Activated B cell treated with CpG ODN at 0.5 μM for 24 hours (primary cell): ENCODE results near the gene STPG3. TPM values are rescaled to one million over a fixed set of nuclear protein-coding genes. Genes with fewer than 3 reads are reported as not detected.

ENCODE experiments used
- ATAC-seq: fragments of 200-7000 bp; cut with Tn5 transposase; one replicate; pipeline ENCODE4 v1.10.0; 2021; ENCODE audit warnings: low read depth, mild to moderate bottlenecking, moderate library complexity
- CTCF ChIA-PET: fragments of 350-600 bp; sonication (Branson Sonifier 250); formaldehyde crosslinking; loops from one replicate; lab custom pipeline; 2021; ENCODE audit warnings: antibody characterized with exemption; lab: Charles Lee
- POLR2A ChIA-PET: fragments of 350-600 bp; sonication (Branson Sonifier 250); formaldehyde crosslinking; loops from one replicate; lab custom pipeline; 2021; ENCODE audit warnings: antibody characterized with exemption; lab: Charles Lee
- DNase-seq: peaks from one replicate; pipeline ENCODE4 v3.0.0; 2022
- H3K27ac Mint-ChIP-seq: one replicate; pipeline ENCODE4 v1.8.0; 2020; ENCODE audit warnings: mixed read lengths
- H3K27me3 Mint-ChIP-seq: one replicate; pipeline ENCODE4 v1.8.0; 2021; ENCODE audit warnings: mixed read lengths
- H3K36me3 Mint-ChIP-seq: one replicate; pipeline ENCODE4 v1.8.0; 2021; ENCODE audit warnings: low read depth, mixed read lengths
- H3K4me1 Mint-ChIP-seq: one replicate; pipeline ENCODE4 v1.8.0; 2021; ENCODE audit warnings: mixed read lengths
- H3K4me3 Mint-ChIP-seq: one replicate; pipeline ENCODE4 v1.8.0; 2020; ENCODE audit warnings: mild to moderate bottlenecking, mixed read lengths
- H3K9me3 Mint-ChIP-seq: one replicate; pipeline ENCODE4 v1.8.0; 2020; ENCODE audit warnings: mixed read lengths
- CTCF ChIP-seq: fragments of 200-600 bp; IDR thresholded peaks from one replicate; pipeline ENCODE4 v1.8.0; 2022; ENCODE audit warnings: antibody characterized with exemption, mild to moderate bottlenecking
- intact Hi-C: fragments of 100-400 bp; cut with micrococcal nuclease; formaldehyde crosslinking; loops from one replicate; pipeline ENCODE4 v1.15.1; 2024
- total RNA-seq: library from RNA; stranded (reverse); gene quantifications from 2 replicates; pipeline ENCODE4 v1.2.3, GENCODE V29; 2022

The STPG3 gene
- total RNA-seq, 1 donor from 2014 or later = not detected

- CTCF ChIA-PET = interaction anchor here (4.1 kb wide), 1 partner anchor 182 kb away, joined by 21 read pairs; the partner anchor contains the start of gene NPDC1
- intact Hi-C loops = loop anchor here (10.0 kb wide), 2 partner anchors 284 to 344 kb away; partner anchors contain the start of genes C8G, FBXW5 and TRAF2
These were observed 22.5 kb upstream of the STPG3 start for GRCh38 chr9:137228506-137228967.

GRCh38 chr9:137228968-137229896 lies 21.9 kb upstream of the STPG3 start:
- ChIA-PET POLR2A (no interaction called here), CTCF (interaction anchor here (1.5 kb wide), 1 partner anchor 200 kb away, joined by 3 read pairs; no protein-coding TSS in a partner anchor)
- no peak for DNase-seq
- TF ChIP-seq CTCF = no peak
- H3K27me3 Mint-ChIP-seq = peaks cover 2% of the 10 kb centered on the region
- peaks cover 11% of the 10 kb centered on the region for H3K4me1 Mint-ChIP-seq
- no peak overlapping the region for H3K4me3 Mint-ChIP-seq
- ATAC-seq = no peak
- intact Hi-C loops = loop anchor here (10.0 kb wide), 2 partner anchors 284 to 344 kb away; partner anchors contain the start of genes C8G, FBXW5 and TRAF2
- H3K9me3 Mint-ChIP-seq = no peaks in the 10 kb centered on the region
- H3K27ac Mint-ChIP-seq = no peak overlapping the region
- H3K36me3 Mint-ChIP-seq = no peaks in the 10 kb centered on the region

More at GRCh38 chr9:137228506-137228967, 22.5 kb upstream of the STPG3 start:
- ATAC-seq (no peak), DNase-seq (no peak)
- Mint-ChIP-seq H3K9me3 (no peaks in the 10 kb centered on the region), H3K4me1 (peaks cover 12% of the 10 kb centered on the region), H3K27me3 (peaks cover 2% of the 10 kb centered on the region), H3K27ac (no peak overlapping the region), H3K36me3 (no peaks in the 10 kb centered on the region), H3K4me3 (no peak overlapping the region)
- POLR2A ChIA-PET = interaction anchor here (1.0 to 1.9 kb wide), 3 partner anchors 39 to 182 kb away, joined by 3 to 10 read pairs (median 4); partner anchors contain the start of genes ANAPC2 and SSNA1
- TF ChIP-seq CTCF = no peak

DNA sequence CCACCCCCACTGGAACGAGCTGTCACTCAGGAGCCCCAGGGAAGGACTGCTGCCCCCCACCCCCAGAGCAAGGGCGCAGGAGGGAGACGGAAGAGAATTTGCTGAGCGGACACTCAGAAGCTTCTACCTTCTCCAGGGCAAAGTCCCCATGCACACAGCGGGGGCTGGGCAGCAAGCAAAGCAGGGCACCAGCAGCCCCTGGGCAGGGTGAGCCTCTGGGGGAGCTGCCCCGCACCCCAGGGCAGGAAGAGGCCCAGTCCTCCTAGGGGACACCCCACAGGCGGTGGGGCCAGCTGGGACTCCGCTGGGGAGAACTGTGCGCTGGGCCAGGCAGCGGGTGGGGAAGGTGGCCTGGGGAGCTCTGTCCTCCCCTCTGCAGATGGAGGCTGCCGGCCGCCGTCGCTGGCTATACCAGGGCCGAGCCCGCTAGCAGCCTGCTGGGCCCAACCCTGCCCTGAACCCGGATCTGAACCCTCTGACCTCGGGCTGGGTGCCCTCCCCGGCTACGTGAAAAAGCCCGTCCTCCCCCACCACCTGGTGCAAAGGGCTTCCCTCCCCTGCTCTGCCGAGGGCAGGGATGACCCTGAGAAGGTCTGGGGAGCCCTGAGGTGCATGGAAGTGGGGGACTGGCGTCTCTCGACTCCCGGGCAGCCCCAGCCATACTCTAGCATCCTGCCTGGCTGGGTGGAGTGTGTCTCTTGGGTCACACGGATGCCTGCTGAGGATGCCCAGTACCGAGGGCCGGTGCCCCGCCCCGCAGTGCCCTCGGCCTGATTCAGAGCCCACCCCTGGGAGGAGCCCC lies 21.0 kb upstream of the STPG3 start:
- ChIA-PET POLR2A (no interaction called here), CTCF (interaction anchor here (1.5 kb wide), 1 partner anchor 201 kb away, joined by 3 read pairs; no protein-coding TSS in a partner anchor)
- no peaks in the 10 kb centered on the region for H3K9me3 Mint-ChIP-seq
- peaks cover 2% of the 10 kb centered on the region for H3K27me3 Mint-ChIP-seq
- TF ChIP-seq CTCF = no peak
- ATAC-seq (no peak), DNase-seq (no peak)
- H3K4me3 Mint-ChIP-seq = no peak overlapping the region
- H3K27ac Mint-ChIP-seq = no peak overlapping the region
- H3K4me1 Mint-ChIP-seq = peaks cover 18% of the 10 kb centered on the region
- H3K36me3 Mint-ChIP-seq = no peaks in the 10 kb centered on the region
- intact Hi-C loops = loop anchor here (10.0 kb wide), 2 partner anchors 285 to 345 kb away; partner anchors contain the start of genes C8G, FBXW5 and TRAF2

DNA sequence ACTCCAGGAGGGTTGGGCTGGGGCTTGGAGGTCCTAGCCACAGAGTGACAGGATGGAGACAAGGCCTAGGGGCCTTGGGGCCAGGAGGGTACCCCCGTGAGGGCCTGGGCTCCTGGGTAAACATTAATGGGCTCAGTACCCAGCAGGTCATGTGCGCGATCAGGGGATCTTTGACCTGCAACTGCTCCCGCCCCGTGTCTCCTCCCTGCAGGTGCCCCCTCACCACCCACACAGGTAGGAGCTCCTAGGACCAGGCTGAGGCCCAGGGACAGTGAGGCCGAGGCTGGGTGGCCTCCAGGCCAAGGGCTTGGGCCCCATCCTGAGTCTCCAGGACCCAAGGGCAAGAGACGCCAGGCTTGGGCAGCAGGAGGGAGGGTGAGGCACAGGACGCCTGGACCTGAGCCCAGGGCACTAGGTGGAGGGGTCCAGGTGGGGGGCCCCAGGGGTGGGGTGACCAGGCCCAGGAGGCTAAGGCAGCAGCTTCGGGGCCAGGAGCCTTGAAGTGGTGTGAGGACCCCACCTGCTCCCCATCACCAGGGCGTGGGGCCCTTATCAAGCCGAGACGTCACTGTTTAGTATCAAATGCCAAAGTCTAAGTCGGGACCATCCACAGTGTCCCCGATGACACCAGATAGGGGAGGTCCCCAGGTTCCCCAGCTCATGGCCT lies 20.2 kb upstream of the STPG3 start, which contains the start of gene SLC34A3:
Gene SLC34A3 (plus strand): TSS at position 197 of the 667 bp plus-strand sequence. CDS start 802 bp downstream, outside the sequence.
- Mint-ChIP-seq H3K27ac (no peak within 1 kb of the TSS), H3K4me1 (peaks cover 20% of the 10 kb centered on the region), H3K9me3 (no peaks in the 10 kb centered on the region), H3K4me3 (no peak within 1 kb of the TSS), H3K27me3 (peaks cover 2% of the 10 kb centered on the region), H3K36me3 (no peaks in the 10 kb centered on the region)
- no peak for TF ChIP-seq CTCF
- POLR2A ChIA-PET = interaction anchor here (0.8 kb wide), 1 partner anchor 10 kb away, joined by 3 read pairs; the partner anchor contains the start of gene TUBB4B
- DNase-seq (no peak), ATAC-seq (no peak)
- intact Hi-C loops = no loop called here
- CTCF ChIA-PET = interaction anchor here (1.5 kb wide), 1 partner anchor 202 kb away, joined by 3 read pairs; no protein-coding TSS in a partner anchor
